GM19328 (cell line): ENCODE measurements around the gene MED12.

ENCODE experiments used
- ATAC-seq: cut with Tn5 transposase; IDR thresholded peaks from one replicate; pipeline ENCODE4 v1.9.1; 2021; ENCODE audit warnings: mild to moderate bottlenecking, moderate library complexity; ENCODE audit not compliant: unreplicated experiment

Gene MED12

DNA sequence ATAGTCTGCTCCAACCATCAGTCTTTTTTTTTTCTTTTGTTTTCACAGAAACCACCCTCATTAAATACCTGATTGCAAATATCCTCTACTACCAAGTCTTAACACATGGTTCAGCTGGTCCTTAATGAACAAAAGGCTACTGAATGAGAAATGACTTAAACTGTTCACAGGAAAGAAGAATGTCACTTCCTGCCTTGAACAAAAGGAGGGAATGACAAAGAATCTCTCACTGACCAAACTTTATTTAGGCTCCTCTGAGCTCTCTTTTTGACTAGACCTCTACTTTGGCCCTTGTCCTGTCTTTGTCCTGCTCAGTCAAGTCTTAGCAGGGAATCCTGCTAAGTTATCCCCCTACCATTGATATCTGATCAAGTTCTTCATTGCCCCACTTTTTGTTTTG lies 72.9 kb downstream of the MED12 start:
- no peak for ATAC-seq
